Stimulated activated CD8-positive, alpha-beta memory T cell treated with anti-CD3 and anti-CD28 coated beads, Interleukin-7, amount 100 ng/mL, for 24 hours (primary cell): ENCODE measurements around the gene FBXW2.

Experiments
- DNase-seq: peaks from one replicate; pipeline ENCODE4 v3.0.0-alpha.2; 2020; ENCODE audit warnings: low read depth

The FBXW2 gene

GRCh38 chr9:120741701-120742100, 51.5 kb downstream of the FBXW2 start:
- no peak for DNase-seq

DNA sequence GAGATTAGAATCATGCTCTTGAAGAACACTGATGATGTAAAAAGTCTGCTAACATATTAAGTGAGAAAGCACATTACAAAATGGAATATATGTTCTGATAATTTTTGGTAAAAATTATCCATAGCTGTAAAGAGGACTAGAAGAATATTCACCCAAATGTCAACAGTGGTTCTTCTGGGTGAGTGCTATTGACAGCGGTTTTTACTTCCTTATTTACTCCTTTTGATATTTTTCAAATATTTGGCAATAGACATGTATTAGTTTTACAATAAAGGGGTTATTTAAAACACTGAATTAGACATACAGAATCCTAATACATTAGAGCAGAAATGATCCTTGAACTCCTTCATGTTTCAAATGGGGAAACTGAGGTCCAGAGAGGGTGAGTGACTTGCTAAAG, 52.0 kb downstream of the FBXW2 start:
- DNase-seq = no peak

- DNase-seq = no peak
Observed at GRCh38 chr9:120740132-120740531, 53.1 kb downstream of the FBXW2 start.

DNA sequence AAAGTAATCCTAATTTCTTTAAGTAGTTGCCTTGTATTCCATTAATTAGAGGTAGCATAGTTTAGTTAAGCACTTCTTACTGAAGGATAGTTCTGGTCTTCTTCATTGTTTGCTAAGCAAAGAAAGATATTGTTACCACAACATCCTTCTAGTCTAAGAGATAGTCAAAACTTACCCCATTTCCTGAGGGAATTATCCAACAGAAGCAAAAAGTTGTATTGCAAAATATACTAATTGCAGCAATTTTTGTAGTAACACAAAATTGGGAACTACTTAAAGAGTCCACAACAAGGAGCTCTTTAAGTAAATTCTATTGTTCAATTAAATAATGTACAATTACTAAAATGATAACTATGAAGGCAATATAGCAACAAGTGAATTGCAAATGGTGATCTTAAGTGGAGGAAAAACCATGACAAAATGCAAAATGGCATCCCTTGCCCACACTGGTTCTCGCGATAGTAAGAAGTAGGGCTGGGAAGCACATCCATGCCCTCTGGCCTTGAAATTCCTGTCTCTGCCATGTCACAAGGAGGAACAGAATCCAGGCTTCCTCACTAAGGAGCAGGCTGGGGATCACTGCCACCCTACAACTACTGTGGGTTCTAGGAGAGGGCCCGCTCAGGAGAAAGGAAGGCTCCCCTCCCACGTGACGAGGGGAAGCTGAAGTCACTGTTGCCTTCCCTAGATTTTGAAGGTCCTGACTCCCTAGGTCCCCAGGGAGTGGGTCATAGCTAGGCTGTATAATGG, 55.6 kb downstream of the FBXW2 start:
- DNase-seq = no peak

DNA sequence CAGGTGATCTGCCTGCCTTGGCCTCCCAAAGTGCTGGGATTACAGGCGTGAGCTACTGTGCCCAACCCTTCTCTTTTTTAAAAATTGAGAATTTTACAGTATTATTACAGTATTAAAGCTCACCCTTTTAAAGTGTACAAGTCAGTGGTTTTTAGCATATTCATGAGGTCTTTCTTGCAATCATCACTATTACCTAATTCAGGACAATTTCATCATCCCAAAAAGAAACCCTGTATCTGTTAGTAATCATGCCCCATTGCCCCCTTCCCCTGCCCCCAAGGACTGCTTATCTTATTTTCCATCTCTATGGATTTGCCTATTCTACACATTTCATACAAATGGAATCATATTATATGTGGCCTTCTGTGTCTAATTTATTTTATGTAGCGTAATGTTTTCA, 56.3 kb downstream of the FBXW2 start:
- DNase-seq = no peak

DNA sequence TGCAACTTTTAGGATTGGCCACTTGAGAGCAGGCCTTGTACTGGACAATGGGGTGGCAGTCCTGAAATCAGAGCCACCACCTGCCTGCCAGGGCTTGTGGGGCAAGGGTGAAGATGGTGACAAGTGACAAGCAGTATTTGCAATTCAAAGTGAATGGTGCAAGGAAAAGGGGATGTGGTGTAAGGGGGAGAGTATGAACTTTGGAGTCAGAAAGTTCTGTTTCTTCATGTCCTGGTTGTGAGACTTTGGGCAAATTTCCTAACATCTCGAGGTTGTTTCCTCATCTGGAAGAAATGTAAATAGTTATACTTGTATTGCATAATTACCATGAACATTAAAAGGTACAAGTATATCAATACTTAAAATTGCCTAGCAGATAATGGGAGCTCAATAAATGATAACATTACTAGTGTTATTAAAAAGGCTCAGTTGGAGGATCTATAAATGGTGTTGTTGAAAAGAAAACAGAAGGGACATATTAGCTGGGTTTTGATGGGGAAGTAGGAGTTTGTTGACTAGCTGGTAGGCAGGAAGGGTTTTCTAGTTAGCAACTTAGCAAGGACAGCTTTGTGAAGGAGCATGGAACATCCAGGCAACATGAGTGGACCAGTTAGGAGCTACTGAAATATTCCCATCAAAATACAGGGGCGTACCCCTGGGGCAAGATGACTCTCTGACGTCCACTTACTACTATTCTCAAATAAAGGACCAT, 57.6 kb downstream of the FBXW2 start:
- no peak for DNase-seq

DNA sequence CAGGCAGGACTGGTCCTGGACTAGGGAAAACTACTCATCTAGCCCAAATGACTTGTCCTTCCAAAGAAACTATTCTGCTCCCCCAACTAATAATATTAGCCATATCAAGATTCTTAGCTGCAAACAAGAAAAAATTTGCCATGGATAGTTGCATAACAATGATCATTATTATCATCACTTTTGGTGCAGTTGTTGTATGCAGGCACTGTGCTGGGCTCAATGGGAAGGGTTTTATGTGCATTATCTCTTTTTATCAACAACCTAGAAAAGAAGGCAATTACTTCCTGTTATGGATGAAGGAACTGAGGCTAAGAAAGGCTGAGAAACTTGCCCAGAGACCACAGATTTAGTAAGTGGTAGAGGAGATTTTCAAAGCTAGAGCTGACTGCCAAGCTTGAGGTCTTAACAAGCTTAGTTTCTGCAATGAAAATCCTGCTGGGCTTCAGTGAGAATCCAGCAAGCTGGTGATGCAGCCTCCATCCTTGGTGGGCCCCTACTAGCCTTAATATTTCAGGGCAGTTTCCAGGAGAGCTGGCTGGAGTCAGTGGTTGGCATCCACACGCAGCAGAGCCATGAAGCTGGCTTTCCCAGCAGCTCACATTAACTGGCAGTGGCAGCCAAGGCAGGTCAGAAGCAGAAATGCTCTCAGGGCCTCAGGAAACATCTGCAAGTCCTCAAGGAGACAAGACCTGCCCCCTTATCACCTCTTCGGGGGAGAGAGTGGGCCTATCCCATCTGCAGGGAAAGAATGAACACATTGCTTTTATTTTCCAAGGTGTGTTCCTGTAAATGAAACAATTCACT, 58.4 kb downstream of the FBXW2 start:
- DNase-seq = no peak

DNA sequence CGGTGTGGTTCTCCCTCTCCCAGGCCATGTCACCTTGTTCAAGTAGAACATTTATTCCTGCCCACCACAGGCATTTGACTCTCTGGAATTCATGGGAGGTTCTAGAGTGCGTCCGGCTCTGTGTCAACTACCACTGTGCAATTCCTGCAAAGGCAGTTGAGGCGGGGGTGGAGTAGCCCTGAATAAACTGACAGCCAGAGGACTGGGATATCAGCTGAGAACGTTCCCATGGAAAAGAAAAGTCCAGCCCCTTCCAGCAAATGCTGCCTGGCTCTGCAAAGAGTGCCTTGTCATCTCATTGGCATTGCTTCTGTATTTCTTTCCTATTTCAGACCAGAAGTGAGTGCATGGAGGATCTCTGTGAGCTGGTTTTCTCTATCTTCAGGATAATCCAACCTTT, 60.0 kb downstream of the FBXW2 start:
- DNase-seq = no peak

- no peak for DNase-seq
Observed at GRCh38 chr9:120730654-120731514, 62.3 kb downstream of the FBXW2 start.

DNA sequence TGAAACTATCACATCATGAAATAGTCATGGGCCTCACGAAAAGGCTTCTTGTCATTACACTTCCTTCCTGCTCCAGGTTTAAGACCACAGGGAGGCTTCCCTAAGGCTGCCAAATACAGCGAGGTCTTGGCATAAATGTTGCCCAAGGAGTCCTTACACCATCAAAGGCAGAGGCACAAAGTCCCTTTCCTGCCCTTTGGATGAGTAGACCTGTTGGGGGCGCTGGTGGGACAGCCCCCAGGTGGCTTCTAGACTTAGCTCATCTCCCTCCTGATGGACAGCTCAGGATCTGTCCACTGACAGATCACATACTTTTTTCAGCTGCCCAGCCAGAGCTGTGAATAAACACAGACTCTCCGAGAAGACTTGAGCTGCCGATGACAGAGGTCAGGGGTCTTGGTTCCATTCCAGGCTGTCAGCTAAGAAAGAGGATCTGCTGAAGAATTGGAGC, 63.4 kb downstream of the FBXW2 start:
- no peak for DNase-seq

DNA sequence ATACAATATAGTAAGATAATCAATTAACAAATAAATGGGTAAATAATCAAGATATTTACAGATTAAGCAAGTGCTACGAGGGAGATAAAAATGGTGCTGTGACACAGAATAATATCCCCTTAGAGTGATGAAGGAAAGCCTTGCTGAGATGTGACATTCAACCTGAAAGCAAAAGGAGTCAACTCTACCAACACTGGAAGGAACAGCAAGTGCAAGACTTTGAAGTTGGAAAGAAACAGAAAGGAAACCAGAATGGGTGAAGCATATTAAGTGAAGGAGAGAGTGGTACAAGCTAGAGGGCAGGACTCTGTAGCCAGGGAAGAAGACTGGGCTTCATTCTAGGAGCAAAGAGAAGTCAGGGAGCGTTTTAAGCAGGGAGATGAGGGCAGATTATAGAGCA, 66.7 kb downstream of the FBXW2 start:
- no peak for DNase-seq

DNA sequence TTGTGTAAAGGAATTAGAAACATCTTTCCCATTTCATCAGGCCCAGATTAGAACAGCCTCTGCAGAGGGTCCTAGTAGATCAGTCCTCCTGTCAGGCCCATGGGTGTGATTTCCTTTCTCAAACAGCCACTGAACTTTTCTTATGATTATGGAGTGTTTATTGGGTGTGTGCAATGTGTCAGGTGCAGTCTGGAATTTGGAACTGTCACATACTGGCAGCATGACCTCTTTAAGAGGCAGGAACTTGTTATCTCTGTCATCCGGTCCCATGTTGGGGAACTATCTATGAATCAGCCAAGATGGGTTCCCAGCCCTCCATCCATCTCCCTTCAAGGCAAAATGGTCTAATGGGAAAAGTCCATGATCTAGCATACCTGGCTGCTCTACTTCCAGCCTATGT, 67.3 kb downstream of the FBXW2 start:
- no peak for DNase-seq

GRCh38 chr9:120724757-120725400, 68.3 kb downstream of the FBXW2 start:
- no peak for DNase-seq

- DNase-seq = no peak
Observed at GRCh38 chr9:120723565-120723964, 69.7 kb downstream of the FBXW2 start.

DNA sequence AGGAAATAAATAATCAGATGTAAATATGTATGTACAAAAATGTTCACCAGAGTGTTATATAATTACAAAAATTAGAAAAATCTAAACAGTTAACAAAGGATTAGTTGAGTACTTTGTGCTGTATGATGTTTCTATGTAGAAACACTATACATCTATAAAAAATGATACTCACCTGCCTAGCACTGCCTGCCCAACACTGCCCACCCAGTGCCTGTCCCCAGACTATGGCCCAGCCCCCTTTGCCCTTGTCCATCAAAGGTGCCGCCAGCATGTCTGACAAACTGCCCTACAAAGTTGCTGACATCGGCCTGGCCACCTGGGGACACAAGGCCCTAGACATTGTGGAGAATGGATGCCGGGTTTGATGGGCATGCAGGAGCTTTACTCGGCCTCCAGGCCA, 72.8 kb downstream of the FBXW2 start:
- no peak for DNase-seq

- DNase-seq = no peak
Observed at GRCh38 chr9:120718316-120718715, 74.9 kb downstream of the FBXW2 start.

- DNase-seq = no peak
Observed at GRCh38 chr9:120717176-120717575, 76.0 kb downstream of the FBXW2 start.

DNA sequence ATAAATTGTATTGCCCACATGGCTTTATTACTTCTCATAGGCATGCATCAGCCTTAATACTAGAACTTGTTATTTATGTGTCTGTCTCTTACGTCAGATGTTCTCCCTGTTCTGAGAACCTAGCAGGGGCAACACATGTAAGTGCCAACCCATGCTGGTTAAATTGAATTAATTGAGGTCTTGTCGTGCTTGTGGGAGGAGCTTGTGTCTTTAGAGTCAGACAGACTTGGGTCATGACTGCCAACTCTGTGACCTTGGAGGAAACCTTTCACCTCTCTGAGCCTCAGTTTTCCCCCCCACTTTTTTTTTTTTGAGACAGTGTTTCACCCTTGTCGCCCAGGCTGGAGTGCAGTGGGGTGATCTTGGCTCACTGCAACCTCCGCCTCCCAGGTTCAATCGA, 76.7 kb downstream of the FBXW2 start:
- DNase-seq = no peak

DNA sequence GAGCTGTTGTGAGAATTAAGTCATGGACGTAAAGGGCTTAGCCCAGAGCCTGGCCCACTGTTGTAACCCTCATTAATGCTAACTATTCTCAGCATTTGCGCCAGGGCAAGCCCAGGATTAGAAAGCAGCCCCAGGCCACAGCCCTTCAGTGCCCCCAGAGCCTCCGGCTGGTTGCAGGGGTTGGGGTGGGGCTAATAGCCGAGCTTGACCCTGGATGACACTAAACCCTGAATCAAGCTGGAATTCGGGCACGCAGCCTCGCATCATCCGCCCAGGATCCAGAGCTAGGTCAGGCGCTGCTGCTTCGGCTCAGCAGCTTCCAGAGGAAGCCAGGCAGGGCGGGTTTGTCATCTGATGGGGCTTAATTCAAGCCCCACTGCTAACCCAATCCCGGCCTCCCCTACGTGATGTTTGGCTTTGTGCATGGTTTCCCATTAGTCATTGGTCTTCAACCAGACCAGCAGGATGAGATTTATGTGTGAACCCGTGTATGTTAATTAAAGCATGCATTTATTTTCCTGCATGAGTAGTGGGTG, 77.8 kb downstream of the FBXW2 start:
- DNase-seq = no peak

DNA sequence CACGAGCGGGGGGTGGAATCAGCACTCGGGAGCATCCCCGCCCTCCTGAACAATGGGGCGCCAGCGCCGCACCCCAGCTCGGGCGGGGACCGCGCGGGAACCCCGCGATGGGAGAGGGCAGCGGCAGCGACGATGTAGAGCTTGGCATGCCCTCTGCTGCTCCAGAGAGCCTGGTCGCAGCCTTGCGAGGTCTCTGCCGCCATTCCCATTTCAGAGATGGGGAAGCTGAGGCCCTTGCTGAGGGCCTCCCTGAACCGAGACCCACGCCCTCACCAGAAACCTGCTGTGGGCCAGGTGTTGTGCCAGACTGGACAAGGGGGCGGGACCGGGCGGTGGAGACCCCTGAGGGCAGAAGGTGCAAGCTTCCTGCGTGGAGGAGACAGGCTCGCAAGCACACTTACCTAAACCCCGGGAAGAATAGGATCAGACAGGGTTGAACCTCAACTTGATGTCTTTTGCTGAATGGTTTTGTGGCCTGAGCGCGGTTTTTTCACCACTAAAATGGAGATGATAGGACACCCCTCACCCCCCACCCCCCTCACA, 78.3 kb downstream of the FBXW2 start:
- no peak for DNase-seq
